Endothelial cell of umbilical vein (primary cell): ENCODE results near the gene RAD9A.

ENCODE experiments used
- EZH2 ChIP-seq: IDR thresholded peaks from 2 replicates; pipeline ENCODE4 v1.6.1; 2012; ENCODE audit warnings: borderline replicate concordance, low read depth, mild to moderate bottlenecking, moderate library complexity, low read length, inconsistent platforms; ENCODE audit not compliant: severe bottlenecking
- FOS ChIP-seq: IDR thresholded peaks from 2 replicates; pipeline ENCODE4 v1.6.1; 2011; ENCODE audit warnings: mild to moderate bottlenecking, low read length, moderate library complexity, borderline replicate concordance; ENCODE audit not compliant: insufficient read depth
- GATA2 ChIP-seq: IDR thresholded peaks from 2 replicates; pipeline ENCODE4 v1.7.0; 2011; ENCODE audit warnings: low read depth, mild to moderate bottlenecking, moderate library complexity, mixed read lengths, low read length; ENCODE audit not compliant: insufficient read length, insufficient read depth
- JUN ChIP-seq: IDR thresholded peaks from 2 replicates; pipeline ENCODE4 v1.6.1; 2011; ENCODE audit warnings: borderline replicate concordance, low read depth; ENCODE audit not compliant: insufficient read length, insufficient read depth
- MAX ChIP-seq: IDR thresholded peaks from 2 replicates; pipeline ENCODE4 v1.6.1; 2011; ENCODE audit not compliant: insufficient read depth, insufficient read length
- MYC ChIP-seq: IDR thresholded peaks from one replicate; pipeline ENCODE4 v1.6.1; 2011; ENCODE audit warnings: mild to moderate bottlenecking, low read depth, low read length
- POLR2A ChIP-seq: IDR thresholded peaks from 2 replicates; pipeline ENCODE4 v1.6.1; 2012; ENCODE audit warnings: low read depth, mild to moderate bottlenecking, control low read depth, low read length
- POLR2AphosphoS5 ChIP-seq: IDR thresholded peaks from 2 replicates; pipeline ENCODE4 v1.6.1; 2012; ENCODE audit warnings: low read depth, mild to moderate bottlenecking, control low read depth, low read length, moderate library complexity; ENCODE audit not compliant: insufficient read depth
- TF ChIP-seq, protein P1 (sequence below), 2 donors: IDR thresholded peaks; 1 replicate in 1 of 2; 2 replicates in 1 of 2; pipeline ENCODE4 v1.5.1; 2011; ENCODE audit warnings: low read length in 2 of 2, mild to moderate bottlenecking in 2 of 2, moderate library complexity in 2 of 2, control low read depth in 1 of 2, inconsistent platforms in 1 of 2, low read depth in 1 of 2; ENCODE audit not compliant: insufficient read depth in 1 of 2; ENCODE audit errors: extremely low read depth in 1 of 2

DNA sequence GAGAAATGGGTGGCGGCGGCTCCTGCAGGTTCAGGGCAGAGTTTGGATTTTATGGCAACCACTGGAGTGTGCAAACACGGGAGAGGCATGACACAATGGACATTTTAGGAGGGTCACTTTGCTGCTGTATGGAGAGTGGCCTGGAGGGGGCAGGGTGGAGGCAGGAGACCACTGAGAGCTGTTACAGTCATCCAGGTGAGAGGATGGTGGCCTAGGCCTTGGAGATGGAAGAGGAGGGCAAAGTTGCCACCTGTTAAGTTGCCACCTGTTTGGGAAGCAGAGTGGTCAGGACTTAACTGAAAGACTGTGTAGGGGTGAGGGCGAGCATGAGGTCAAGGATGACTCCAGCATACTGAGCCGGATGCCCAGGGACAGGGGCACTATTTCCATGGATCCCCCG, 2.3 kb upstream of the RAD9A start:
- TF ChIP-seq, protein P1, sequence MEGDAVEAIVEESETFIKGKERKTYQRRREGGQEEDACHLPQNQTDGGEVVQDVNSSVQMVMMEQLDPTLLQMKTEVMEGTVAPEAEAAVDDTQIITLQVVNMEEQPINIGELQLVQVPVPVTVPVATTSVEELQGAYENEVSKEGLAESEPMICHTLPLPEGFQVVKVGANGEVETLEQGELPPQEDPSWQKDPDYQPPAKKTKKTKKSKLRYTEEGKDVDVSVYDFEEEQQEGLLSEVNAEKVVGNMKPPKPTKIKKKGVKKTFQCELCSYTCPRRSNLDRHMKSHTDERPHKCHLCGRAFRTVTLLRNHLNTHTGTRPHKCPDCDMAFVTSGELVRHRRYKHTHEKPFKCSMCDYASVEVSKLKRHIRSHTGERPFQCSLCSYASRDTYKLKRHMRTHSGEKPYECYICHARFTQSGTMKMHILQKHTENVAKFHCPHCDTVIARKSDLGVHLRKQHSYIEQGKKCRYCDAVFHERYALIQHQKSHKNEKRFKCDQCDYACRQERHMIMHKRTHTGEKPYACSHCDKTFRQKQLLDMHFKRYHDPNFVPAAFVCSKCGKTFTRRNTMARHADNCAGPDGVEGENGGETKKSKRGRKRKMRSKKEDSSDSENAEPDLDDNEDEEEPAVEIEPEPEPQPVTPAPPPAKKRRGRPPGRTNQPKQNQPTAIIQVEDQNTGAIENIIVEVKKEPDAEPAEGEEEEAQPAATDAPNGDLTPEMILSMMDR (IDR thresholded peaks at IDR 0.05; ENCODE audit: extremely low read depth in 1 of 2, insufficient read depth in 1 of 2, low read depth in 1 of 2, low read length in 2 of 2): peak; percentile 52 to 77
- TF ChIP-seq MAX (no peak), EZH2 (no peak), GATA2 (no peak), JUN (no peak), POLR2A (no peak), FOS (no peak), POLR2AphosphoS5 (no peak), MYC (no peak)
